ENCODE results near the gene GALNT12. TPM values are rescaled to one million over a fixed set of nuclear protein-coding genes. Genes with fewer than 3 reads are reported as not detected.

The GALNT12 gene
- total and polyA plus RNA-seq, 5 donors: 0.29 to 1.3 (median 0.89) TPM

DNA sequence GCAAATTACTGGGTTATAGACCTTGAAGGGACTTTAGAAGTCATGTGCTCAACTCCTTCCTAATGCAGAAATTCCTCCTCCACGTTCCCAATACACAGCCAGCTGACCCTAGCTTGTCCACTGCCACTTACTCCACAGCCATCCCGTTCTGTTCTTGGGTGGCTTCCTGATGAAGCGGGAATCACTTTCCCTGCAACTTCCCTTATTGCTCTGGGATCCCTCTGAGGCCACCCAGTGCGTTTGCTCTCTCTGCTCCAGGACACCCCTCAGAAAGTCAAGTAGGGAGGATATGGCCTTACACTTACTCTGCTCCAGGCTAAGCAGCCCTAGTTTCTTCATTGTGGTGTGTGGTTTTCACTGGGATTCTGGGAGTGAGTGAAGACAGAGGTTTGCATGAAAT is 55.5 kb downstream of the GALNT12 start:
- Histone ChIP-seq H3K4me3 (ENCODE audit: low read length) (no peak overlapping the region), H3K27ac (ENCODE audit: low read length) (peak overlapping the region; percentile 1), H3K27me3 (ENCODE audit: control insufficient read depth, insufficient read depth) (no peaks in the 10 kb centered on the region), H3K9me3 (ENCODE audit: control insufficient read depth, low read length) (no peaks in the 10 kb centered on the region), H3K4me1 (ENCODE audit: control insufficient read depth, insufficient read depth, low read length) (peaks cover 18% of the 10 kb centered on the region)
- WGBS: 50% methylated on average over 4 of the region's 4 CpGs
- intact Hi-C loops (cut with DNase I): loop anchor here in 3 of 4 donors (5.0 to 10.0 kb wide), 4 partner anchors 82 to 279 kb away; partner anchors contain the start of gene COL15A1 (in 1 of the 3)
- ATAC-seq (no peak), DNase-seq (no peak)

DNA sequence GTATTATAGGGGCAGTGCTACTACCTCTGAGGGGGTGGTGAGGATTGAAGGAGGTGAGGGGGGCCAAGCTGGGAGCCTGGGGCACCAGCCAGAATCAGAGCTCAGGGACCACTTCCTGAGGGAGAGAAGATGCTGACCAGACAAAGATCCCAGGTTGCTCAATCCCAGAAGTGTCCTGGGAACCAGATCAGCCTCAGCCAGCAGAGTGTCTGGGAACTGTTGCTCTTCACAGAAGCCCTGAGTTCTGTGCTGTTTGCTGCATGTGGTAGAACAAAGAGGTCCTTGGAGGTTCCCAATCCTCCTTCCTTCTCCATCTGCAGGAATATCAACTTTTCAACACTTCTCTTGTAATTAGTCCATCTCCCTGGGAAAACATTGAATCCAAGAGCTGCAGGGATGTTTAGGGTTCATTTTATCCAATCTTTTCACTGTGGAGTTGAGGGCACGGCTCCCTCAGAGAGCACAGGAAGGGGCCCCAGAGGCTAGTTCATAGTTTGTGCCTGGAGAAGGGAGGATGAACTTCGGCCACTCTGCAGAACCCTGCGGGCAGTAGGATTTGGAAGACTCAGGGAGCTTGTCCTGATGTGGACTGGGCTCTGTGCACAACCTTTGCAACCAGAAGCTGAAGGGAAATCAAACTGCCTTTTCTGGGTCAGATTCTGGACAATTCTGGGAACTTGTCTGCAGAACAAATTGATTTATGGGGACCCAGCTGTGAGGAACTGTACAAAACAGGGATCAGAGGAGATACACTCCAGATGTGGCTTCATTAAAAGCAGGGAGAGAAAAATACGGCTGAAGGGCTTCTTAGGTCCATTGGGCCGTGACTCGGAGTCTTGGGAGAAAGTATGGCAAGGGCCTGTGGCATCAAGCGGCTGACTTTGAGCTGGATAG is 57.1 kb downstream of the GALNT12 start:
- peaks cover 19% of the 10 kb centered on the region for H3K4me1 ChIP-seq (ENCODE audit: control insufficient read depth, insufficient read depth, low read length)

GRCh38 chr9:98865284-98865875 is 57.9 kb downstream of the GALNT12 start:
- Histone ChIP-seq H3K9me3 (ENCODE audit: control insufficient read depth, low read length) (no peaks in the 10 kb centered on the region), H3K4me1 (ENCODE audit: control insufficient read depth, insufficient read depth, low read length) (peaks cover 19% of the 10 kb centered on the region), H3K4me3 (ENCODE audit: low read length) (no peak overlapping the region), H3K27ac (ENCODE audit: low read length) (peak overlapping the region; percentile 10), H3K27me3 (ENCODE audit: control insufficient read depth, insufficient read depth) (no peaks in the 10 kb centered on the region)
- ATAC-seq (no peak), DNase-seq (no peak)
- WGBS: 84% methylated on average over 5 of the region's 5 CpGs
- intact Hi-C loops (cut with DNase I): loop anchor here in 2 of 4 donors (2.0 to 10.0 kb wide), 2 partner anchors 79 to 131 kb away; partner anchors contain the start of gene COL15A1 (in 1 of the 2)

More for the DNA sequence above, 57.1 kb downstream of the GALNT12 start:
- no peaks in the 10 kb centered on the region for H3K27me3 ChIP-seq (ENCODE audit: control insufficient read depth, insufficient read depth)
- H3K4me3 ChIP-seq (ENCODE audit: low read length): no peak overlapping the region
- H3K27ac ChIP-seq (ENCODE audit: low read length): peak overlapping the region; percentile 31
- DNase-seq: peak; percentile 61 to 81 (median 76)
- no peaks in the 10 kb centered on the region for H3K9me3 ChIP-seq (ENCODE audit: control insufficient read depth, low read length)
- ATAC-seq: peak; percentile 51 to 75
- intact Hi-C loops (cut with DNase I): loop anchor here (2.0 to 10.0 kb wide), 5 partner anchors 80 to 278 kb away; partner anchors contain the start of gene COL15A1 (in 1 of the 4)
- WGBS: 74% methylated on average over 7 of the region's 7 CpGs

DNA sequence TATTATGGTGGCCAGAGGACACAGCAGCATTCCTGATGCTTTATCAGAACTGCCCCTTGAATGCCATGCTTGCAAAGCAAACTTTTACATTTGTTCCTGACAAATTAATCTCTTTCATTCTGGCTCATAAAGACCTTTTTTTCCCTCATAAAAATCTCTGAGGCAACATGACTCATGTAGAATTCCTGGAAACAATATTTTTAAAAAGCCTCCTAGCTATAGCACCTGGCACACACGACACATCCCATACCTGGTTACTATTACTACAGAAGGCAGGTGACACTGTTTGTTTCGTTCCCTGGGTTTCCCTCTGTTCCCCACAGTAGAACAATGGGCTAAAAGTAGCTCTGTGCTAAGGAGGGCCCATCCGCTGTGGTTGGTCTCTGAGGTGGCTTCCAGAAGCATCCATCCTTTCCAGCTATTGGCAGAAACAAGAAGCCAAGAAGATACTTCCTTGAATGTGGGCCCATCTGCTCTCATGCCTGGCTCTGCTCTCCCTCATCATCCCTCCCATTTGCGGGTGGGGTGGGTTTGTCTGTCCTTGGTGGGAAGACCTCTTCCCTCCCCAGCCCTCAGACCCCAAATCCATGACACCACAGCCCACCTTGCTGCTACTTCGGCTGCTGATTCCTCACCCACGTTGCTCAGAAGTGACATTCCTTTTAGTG is 59.1 kb downstream of the GALNT12 start:
- WGBS: 42% methylated on average over 6 of the region's 6 CpGs
- ATAC-seq: no peak
- peaks cover 19% of the 10 kb centered on the region for H3K4me1 ChIP-seq (ENCODE audit: control insufficient read depth, insufficient read depth, low read length)
- H3K27ac ChIP-seq (ENCODE audit: low read length): no peak overlapping the region
- H3K27me3 ChIP-seq (ENCODE audit: control insufficient read depth, insufficient read depth): no peaks in the 10 kb centered on the region
- DNase-seq: no peak
- intact Hi-C loops (cut with DNase I): loop anchor here in 1 of 4 donors (10.0 kb wide), 1 partner anchor 78 kb away; the partner anchor contains the start of gene COL15A1
- H3K4me3 ChIP-seq (ENCODE audit: low read length): no peak overlapping the region
- H3K9me3 ChIP-seq (ENCODE audit: control insufficient read depth, low read length): no peaks in the 10 kb centered on the region

DNA sequence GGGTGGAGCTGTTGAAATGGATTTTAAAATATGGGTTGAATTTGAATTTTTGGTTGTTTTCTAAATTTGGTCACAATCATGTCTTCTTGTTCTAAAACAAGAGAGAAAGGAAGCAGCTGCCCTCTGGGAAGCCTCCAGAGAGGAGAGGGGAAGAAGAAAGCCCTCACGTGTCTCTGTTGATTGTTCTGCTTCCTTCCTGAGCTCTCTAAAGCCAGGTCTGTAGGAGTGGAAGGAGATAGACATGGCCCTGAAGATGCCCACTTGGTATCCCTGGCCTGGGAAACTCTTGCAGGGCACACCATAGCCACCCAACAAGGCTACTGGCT is 59.6 kb downstream of the GALNT12 start:
- peak in 1 of 2 donors; percentile 25 for ATAC-seq
- intact Hi-C loops (cut with DNase I): loop anchor here in 1 of 4 donors (10.0 kb wide), 1 partner anchor 78 kb away; the partner anchor contains the start of gene COL15A1
- H3K4me3 ChIP-seq (ENCODE audit: low read length): no peak overlapping the region
- no peak for DNase-seq
- H3K27me3 ChIP-seq (ENCODE audit: control insufficient read depth, insufficient read depth): no peaks in the 10 kb centered on the region
- H3K27ac ChIP-seq (ENCODE audit: low read length): peak overlapping the region; percentile 77
- H3K4me1 ChIP-seq (ENCODE audit: control insufficient read depth, insufficient read depth, low read length): peaks cover 16% of the 10 kb centered on the region
- 29% methylated on average over 1 of the region's 1 CpG for WGBS
- H3K9me3 ChIP-seq (ENCODE audit: control insufficient read depth, low read length): no peaks in the 10 kb centered on the region

- no peaks in the 10 kb centered on the region for H3K27me3 ChIP-seq (ENCODE audit: control insufficient read depth, insufficient read depth)
- H3K27ac ChIP-seq (ENCODE audit: low read length): peak overlapping the region; percentile 77
- 33% methylated on average over 4 of the region's 4 CpGs for WGBS
- no peak overlapping the region for H3K4me3 ChIP-seq (ENCODE audit: low read length)
- DNase-seq: peak; percentile 87 to 93 (median 90)
- ATAC-seq: peak; percentile 92 to 95
- peaks cover 16% of the 10 kb centered on the region for H3K4me1 ChIP-seq (ENCODE audit: control insufficient read depth, insufficient read depth, low read length)
- intact Hi-C loops (cut with DNase I): loop anchor here in 1 of 4 donors (10.0 kb wide), 1 partner anchor 77 kb away; the partner anchor contains the start of gene COL15A1
- no peaks in the 10 kb centered on the region for H3K9me3 ChIP-seq (ENCODE audit: control insufficient read depth, low read length)
Observed at GRCh38 chr9:98867429-98868168, 60.1 kb downstream of the GALNT12 start.

DNA sequence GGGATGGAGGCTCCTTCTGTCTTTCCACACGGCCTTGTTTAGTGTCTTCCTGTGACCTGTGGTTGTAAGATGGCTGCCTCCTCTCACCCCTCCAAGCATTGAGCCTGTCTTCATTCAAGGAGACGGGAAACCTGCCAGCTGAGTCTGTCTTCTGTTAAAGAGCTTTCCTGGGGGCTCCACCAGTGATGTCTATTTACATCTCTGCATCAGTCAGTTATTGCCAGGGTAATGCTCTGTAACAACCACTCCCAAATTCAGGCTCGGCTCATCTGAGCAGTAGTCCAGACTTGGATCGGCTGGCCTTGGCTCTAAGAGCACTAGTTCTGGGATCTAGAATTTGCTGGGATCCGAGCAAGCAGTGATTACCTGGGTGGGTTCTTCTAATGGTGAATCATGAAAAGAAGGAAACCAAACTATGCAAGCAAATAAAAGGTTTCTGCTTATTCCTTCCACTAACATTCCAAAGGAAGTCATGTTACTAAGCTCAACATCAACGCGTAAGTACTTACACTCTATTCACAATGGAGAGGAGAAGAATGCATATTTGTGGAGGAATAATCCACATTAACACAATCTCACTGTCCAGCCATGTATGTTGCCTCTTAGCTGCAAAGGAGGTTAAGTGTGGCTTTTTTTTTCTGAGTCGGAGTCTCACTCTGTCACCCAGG is 61.7 kb downstream of the GALNT12 start:
- Histone ChIP-seq H3K4me3 (ENCODE audit: low read length) (no peak overlapping the region), H3K27me3 (ENCODE audit: control insufficient read depth, insufficient read depth) (no peaks in the 10 kb centered on the region), H3K27ac (ENCODE audit: low read length) (no peak overlapping the region), H3K9me3 (ENCODE audit: control insufficient read depth, low read length) (no peaks in the 10 kb centered on the region), H3K4me1 (ENCODE audit: control insufficient read depth, insufficient read depth, low read length) (peaks cover 11% of the 10 kb centered on the region)
- ATAC-seq (no peak), DNase-seq (no peak)
- WGBS: 95% methylated on average over 8 of the region's 8 CpGs
- intact Hi-C loops (cut with DNase I): loop anchor here in 1 of 4 donors (10.0 kb wide), 1 partner anchor 76 kb away; the partner anchor contains the start of gene COL15A1

GRCh38 chr9:98869866-98870265 is 62.4 kb downstream of the GALNT12 start:
- Histone ChIP-seq H3K4me1 (ENCODE audit: control insufficient read depth, insufficient read depth, low read length) (peaks cover 14% of the 10 kb centered on the region), H3K27ac (ENCODE audit: low read length) (no peak overlapping the region), H3K9me3 (ENCODE audit: control insufficient read depth, low read length) (no peaks in the 10 kb centered on the region), H3K27me3 (ENCODE audit: control insufficient read depth, insufficient read depth) (no peaks in the 10 kb centered on the region), H3K4me3 (ENCODE audit: low read length) (no peak overlapping the region)
- DNase-seq (no peak), ATAC-seq (no peak)
- WGBS: 74% methylated on average over 3 of the region's 3 CpGs
- intact Hi-C loops (cut with DNase I): loop anchor here in 1 of 4 donors (10.0 kb wide), 1 partner anchor 75 kb away; the partner anchor contains the start of gene COL15A1

DNA sequence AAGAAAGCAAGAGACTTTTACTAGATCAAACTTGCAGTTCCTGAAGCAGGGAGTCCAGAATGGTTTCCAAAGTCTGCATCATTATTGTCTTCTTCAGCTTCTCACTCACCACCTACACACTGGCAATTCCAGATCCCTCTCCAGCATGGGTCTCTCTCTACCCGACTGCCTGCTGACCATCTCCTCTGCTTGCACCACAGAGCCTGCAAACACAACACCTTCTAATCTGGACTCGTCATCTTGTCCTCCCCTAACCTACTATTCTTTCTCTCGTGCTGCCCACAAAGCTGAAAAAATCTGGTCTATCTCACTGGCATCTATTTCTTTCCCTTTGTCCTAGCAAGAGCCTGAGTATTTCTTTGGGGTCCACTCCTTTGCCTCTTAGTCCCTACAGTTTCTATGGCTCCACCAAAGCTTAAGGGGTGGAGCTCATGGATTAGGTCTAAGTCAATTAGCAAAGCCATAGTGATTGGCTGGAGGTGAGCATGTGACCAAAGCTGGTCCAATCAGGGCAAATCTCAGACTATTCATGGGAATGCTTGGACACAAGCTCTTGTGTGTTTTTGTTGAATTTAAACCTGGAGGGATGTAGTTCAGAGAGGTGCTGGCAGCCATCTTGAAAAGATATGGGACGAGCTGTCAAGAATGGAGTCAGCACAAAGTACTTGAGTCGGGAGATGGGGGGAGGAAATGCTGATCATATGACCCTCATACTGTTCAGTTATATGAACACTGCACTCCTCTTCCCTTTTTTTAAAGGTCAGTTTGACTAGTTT is 63.5 kb downstream of the GALNT12 start:
- H3K27me3 ChIP-seq (ENCODE audit: control insufficient read depth, insufficient read depth): no peaks in the 10 kb centered on the region
- DNase-seq (no peak), ATAC-seq (no peak)
- intact Hi-C loops (cut with DNase I): no loop called here
- WGBS: 64% methylated on average over 5 of the region's 5 CpGs
- H3K9me3 ChIP-seq (ENCODE audit: control insufficient read depth, low read length): no peaks in the 10 kb centered on the region
- H3K27ac ChIP-seq (ENCODE audit: low read length): no peak overlapping the region
- no peak overlapping the region for H3K4me3 ChIP-seq (ENCODE audit: low read length)
- peaks cover 16% of the 10 kb centered on the region for H3K4me1 ChIP-seq (ENCODE audit: control insufficient read depth, insufficient read depth, low read length)

Measured in right cardiac atrium (tissue), 5 donors.